HG02973 (cell line): ENCODE measurements around the gene ARFIP2.
"Not testable (repeated sequence)": the region's sequence is repeated elsewhere in the genome, so short reads cannot be mapped to it uniquely, and the experiment has no call there.

Source experiments
- ATAC-seq: cut with Tn5 transposase; IDR thresholded peaks from one replicate; pipeline ENCODE4 v1.9.1; 2021; ENCODE audit warnings: moderate library complexity; ENCODE audit not compliant: unreplicated experiment

ARFIP2 gene

DNA sequence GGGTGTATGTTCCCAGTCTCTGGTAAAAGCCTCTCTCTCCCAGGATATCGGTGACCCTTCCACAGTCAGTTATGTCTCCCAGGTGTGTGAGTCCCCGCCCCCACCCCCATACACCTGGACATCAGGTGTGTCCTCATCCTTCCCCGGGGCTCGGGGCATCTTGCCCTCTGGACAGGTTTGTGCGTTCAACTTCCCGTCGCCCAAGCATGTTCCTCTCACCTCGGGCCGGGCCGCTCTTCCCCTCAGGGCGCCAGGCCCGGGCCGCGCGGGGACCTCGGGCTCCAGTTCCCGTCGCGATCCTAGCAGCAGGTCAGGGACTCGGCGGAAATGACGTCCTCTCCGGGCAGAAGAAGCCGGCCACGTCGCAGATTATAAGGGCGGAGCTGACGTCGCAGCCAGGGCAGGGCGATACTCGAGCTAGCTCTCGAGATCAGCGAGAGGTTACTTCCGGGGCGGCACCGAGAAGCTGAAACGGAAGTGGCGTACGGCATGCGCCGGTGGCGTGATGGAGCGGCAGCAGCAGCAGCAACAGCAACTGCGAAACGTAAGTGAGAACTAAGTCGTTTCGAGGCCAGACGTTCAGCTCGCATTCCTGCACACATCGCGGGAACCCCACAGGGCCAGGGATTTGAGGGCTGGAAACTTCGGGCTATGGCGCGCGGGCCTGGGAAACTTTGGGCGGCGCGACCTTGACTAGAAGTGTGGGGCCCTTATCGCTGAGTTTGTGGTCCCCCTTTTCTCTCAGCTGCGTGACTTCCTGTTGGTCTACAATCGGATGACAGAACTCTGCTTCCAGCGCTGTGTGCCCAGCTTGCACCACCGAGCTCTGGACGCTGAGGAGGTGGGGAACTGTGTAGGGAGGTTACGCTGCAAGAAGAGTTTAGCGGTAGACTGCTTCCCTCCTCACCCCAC lies at the start of gene ARFIP2, which contains the start of gene TIMM10B:
Gene ARFIP2 (minus strand): TSS at position 320 of the 912 bp plus-strand sequence. CDS start 910 bp downstream, outside the sequence.
Gene TIMM10B (plus strand): TSS at position 490 of the 912 bp plus-strand sequence. CDS start 16 bp downstream, at position 506.
- peak; percentile 98 for ATAC-seq

DNA sequence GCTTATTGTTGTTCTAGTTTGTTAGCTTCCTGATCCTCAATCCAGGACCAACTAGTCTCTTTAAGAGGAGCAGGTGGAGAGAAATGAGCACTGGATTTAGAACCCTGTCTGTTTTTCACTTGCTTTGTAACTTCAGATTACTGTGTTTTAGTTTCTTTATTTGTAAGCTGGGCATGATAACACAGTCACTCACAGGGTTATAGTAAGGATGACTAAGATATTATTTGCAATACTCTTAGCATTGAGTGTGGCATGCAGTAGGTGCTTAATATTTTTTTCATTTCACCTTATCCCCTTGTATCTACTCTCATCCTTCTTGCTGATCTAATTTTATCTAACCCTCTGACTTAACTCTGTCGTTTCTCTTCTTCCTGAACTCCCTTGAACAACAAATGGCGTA lies 49.7 kb upstream of the ARFIP2 start:
- no peak for ATAC-seq

DNA sequence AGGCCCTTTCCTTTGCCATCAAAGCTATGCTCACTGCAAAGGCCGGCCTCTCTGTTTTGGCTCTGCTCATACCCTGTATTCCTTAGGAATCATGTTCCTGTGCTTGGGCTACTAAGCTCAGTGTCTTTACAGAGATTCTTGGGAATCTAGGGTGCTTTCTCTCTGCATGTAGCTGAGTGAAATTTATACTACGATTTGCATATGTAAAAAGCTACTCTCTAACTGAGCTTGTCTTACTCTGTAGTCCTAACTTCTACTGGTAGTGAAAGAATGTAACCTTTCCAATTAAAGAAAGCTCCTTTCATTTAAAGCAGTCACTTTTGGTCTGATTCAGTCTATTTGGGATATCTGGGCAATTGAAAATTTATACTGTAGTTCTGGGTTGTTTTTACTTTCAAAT lies 48.1 kb upstream of the ARFIP2 start:
- ATAC-seq, result no peak

DNA sequence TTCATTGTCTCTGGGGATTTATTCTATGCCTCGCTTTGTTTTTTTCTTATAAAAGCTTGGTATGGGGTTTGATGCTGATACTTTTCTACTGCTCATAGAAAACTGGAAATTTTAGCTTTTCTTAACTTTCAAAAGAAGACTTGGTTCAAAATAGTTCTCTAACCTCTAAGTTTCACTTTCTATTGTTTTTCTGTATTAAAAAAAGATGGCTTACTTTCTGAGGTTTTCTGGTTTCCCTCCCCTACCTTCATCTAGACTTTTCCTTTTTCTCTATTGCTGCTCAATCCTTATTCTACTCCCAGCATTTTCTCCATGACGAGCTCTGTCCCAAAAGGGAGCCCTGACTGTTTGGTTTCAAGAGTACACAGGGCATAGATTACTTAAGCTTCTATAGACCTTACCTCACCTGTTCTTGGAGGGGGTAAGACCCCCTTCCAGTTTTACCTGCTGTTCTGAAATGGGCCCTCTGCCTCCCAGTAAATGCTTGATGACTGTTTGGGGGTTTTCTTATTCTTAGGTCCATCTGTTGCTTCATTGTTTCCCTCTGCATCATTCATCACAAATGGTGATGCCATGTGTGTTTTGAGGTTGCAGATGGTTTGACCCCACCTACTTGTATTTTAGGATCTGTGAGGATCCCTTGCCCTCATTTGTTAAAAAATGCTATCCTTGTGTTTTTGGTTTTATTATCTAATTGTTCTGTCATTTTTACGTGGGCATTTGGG lies 45.4 kb upstream of the ARFIP2 start:
- no peak for ATAC-seq

DNA sequence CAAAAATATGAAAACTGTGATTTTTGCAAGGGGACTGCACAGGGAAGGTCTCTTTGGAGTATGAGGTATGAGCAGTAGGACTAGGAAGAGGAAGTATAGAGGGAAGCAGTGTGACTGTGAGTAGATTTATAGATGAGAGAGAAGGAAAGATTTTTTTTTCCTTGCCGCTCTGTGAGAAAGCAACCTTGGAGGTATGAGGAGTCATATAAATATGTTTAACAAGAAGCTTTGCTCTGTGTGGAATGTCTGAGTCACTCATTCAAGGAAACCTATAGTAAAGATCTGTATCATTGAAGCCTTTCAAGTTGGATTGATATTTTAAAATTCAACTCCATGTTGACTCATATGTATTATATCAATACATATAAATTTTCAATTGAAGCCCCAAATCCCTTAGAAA lies 42.1 kb upstream of the ARFIP2 start:
- no peak for ATAC-seq

- ATAC-seq, result not testable (repeated sequence)
Observed at GRCh38 chr11:6521946-6522345, 40.8 kb upstream of the ARFIP2 start.

GRCh38 chr11:6520265-6520664 lies 39.1 kb upstream of the ARFIP2 start:
- no peak for ATAC-seq

DNA sequence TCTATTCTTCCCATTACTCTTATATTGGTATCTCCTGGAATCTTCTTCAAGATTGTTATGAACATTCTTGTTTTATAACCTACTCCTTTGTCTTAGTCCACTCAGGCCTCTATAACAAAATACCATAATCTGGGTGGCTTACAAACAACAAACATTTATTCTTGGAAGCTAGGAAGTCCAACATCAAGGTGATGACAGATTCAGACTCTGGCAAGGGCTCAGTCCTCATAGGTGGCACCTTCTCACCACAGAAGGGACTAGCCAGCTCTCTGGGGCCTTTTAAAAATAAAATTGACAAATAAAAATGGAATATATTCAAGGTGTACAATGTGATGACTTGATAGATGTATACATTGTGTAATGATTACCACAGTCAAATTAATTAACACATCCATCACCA lies 35.7 kb upstream of the ARFIP2 start:
- ATAC-seq, result no peak

DNA sequence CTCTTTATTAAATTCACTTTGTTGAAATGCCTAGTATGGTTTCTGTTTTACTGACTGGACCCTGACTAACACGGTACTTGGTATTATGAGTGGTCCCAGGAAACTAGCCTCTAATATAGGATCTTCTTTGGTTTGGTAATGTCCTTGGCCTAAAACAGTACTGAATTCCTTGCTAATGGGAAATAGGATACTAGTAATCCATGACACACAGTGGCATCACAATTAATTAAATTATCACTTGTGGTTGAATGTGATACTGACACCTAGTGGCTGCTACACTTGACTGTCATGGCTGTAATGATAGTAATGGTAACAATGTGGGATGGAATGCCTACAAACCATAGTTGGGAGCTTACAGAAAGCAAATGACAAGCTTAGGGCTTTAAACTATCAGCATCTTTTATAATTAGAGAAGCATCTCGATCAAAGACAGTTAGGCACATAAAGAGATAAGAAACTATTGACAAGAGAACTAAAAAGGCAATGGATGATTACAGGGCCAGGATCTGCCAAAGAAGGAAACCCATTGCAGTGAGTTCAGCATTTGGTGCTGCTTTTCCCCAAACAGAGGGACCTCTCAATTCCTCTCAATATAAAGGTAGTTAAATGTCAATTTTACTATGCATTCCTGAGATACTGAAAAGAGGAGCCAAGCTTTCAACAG lies 24.6 kb upstream of the ARFIP2 start:
- ATAC-seq, result no peak

- no peak for ATAC-seq
Observed at GRCh38 chr11:6504166-6504565, 23.0 kb upstream of the ARFIP2 start.

DNA sequence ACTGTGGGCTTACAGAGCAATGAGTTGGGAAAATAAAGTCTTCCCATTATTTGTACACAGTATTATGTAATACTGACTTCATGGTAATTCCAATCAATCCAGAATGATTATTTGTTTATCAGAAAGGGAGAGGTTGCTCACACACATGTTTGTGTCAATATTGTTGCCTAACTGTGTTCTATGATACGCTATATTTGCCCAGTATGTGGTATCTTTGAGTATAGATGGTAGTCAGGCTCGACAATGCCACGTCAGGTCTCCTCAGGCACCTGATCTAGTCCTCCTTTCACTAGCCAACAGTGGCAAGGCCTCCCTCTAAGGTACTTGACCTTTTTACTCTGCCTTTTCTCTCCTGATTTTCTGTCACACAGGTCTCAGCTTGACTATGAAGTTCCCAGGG lies 21.3 kb upstream of the ARFIP2 start:
- ATAC-seq, result no peak

GRCh38 chr11:6498544-6498943 lies 17.4 kb upstream of the ARFIP2 start:
- no peak for ATAC-seq

GRCh38 chr11:6498121-6498520 lies 17.0 kb upstream of the ARFIP2 start:
- no peak for ATAC-seq

DNA sequence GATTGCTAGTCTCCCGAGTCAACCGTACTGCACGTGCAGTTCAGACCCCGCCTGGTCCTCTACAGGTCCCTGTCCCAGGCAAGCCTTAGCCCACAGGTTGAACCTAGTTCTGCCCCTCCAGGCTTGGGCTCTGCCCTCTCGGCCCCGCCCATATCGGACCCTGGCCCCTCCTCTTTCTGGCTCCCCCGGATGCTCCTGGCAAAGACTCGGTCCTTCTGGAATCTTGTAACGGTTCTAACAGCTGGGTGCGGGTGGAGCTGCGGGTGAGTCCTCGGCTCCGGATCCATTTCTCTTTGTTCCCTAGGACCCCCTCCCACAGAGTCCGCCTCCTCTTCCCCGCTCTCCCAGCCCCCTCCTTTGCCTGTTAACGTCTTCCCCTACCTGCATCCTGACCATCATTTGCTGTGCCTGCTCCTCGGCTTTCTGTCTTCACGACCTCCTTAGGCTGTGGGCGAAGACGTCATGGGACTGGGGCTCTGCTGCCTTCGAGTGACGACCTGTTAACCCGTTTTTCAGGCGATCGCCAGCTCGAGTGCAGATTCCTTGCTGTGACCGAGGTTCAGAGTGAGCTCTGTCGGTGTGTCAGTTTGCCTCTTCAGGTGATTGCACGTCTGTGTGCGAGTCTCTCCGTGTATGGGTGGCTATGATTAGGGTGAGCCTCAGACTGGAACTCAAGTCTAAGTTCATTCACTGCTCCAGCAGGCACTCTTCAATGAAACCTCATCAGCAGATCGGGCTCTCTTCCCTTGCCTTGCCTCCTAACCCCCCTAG lies 16.1 kb upstream of the ARFIP2 start, which contains the start of gene DNHD1:
Gene DNHD1 (plus strand): TSS at position 212 of the 771 bp plus-strand sequence. CDS start 936 bp downstream, outside the sequence.
- no peak for ATAC-seq

GRCh38 chr11:6489306-6489705 lies 8.2 kb upstream of the ARFIP2 start:
- no peak for ATAC-seq

DNA sequence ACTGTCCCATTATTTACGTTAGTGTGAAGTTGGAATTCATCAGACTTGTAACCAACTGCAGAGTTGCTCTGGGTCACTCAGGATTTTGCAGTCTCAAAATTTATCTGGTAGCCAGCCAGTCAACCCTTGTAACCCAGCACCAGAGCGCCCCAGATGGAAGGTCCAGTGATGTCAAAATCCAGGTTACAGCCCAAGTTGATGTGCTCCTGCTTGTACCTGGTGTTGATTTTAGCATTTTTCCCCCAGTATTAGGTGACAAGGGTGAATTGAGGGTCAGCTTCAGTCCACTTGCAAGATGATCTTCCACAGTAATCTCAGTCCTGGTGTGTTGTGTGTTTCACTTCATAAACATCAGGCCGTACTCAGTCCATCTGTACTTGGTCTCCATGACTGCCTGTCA lies 7.7 kb upstream of the ARFIP2 start:
- ATAC-seq, result no peak

- ATAC-seq, result no peak
Observed at GRCh38 chr11:6488342-6488741, 7.2 kb upstream of the ARFIP2 start.

- ATAC-seq, result no peak
Observed at GRCh38 chr11:6486938-6487337, 5.8 kb upstream of the ARFIP2 start.

DNA sequence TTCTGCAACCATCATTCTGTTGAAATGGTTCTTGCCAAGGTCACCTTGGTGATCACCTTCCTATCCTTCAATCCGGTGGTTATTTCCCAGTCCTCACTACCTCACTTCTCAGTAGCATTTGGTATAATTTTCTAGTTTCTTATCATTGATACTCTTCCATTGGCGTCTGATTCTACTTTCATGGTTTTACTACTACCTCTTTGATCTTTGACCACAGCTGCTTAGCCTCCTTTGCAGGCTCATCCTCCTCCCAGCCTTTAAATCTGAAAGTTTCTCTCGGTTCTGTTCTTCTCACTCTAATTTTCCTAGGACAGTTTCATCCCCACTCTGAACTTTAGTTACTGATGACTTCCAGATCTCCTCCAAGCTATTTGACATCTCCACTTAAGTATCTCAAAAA lies 5.1 kb upstream of the ARFIP2 start:
- no peak for ATAC-seq

GRCh38 chr11:6485661-6486060 lies 4.5 kb upstream of the ARFIP2 start:
- ATAC-seq, result no peak

DNA sequence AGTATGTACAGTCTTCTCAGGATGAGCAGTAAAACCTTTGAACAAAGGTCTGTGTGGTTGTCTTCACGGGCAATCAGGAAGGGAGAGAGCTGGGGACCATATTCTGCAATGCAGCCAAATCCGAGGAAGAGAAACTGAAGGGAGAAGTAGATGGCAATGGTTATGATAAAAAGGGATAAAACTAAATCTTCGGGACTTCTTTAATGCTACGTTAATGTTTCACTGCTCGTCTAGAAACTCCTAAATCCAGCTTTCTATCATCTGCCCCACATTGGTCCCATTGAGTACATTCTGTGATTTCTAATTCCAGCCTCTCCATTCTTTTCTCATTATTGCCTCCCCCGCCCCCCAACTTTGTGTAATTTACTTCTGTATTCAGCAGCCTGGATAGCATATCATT lies 1.9 kb upstream of the ARFIP2 start:
- no peak for ATAC-seq
